ENCODE results near the gene ZNF445.
"Not testable (repeated sequence)": the region's sequence is repeated elsewhere in the genome, so short reads cannot be mapped to it uniquely, and the experiment has no call there.

The ZNF445 gene

GRCh38 chr3:44477312-44478030 lies at the start of gene ZNF445:
Gene ZNF445, minus strand, starts transcription at chr3:44477670. Its CDS starts 22,121 bp downstream, at chr3:44455549.
- DNase-seq: peak; percentile 38 to 60 (median 47)

GRCh38 chr3:44525060-44525459 lies 47.6 kb upstream of the ZNF445 start:
- DNase-seq: no peak

- no peak for DNase-seq
These were observed 45.0 kb upstream of the ZNF445 start for GRCh38 chr3:44522494-44522933.

GRCh38 chr3:44521721-44522120 lies 44.3 kb upstream of the ZNF445 start:
- no peak for DNase-seq

- DNase-seq: no peak
These were observed 41.3 kb upstream of the ZNF445 start for GRCh38 chr3:44518782-44519156.

- no peak for DNase-seq
These were observed 38.8 kb upstream of the ZNF445 start for GRCh38 chr3:44516230-44516629.

GRCh38 chr3:44513513-44513912 lies 36.0 kb upstream of the ZNF445 start:
- DNase-seq: no peak

GRCh38 chr3:44511238-44511566 lies 33.7 kb upstream of the ZNF445 start:
- DNase-seq: no peak

- no peak for DNase-seq
These were observed 32.5 kb upstream of the ZNF445 start for GRCh38 chr3:44510000-44510368.

- no peak for DNase-seq
These were observed 32.0 kb upstream of the ZNF445 start for GRCh38 chr3:44509393-44509921.

- no peak for DNase-seq
These were observed 29.5 kb upstream of the ZNF445 start for GRCh38 chr3:44506961-44507360.

- no peak for DNase-seq
These were observed 29.1 kb upstream of the ZNF445 start for GRCh38 chr3:44506556-44506955.

GRCh38 chr3:44504566-44504965 lies 27.1 kb upstream of the ZNF445 start:
- DNase-seq: no peak

- not testable (repeated sequence) for DNase-seq
These were observed 25.7 kb upstream of the ZNF445 start for GRCh38 chr3:44503178-44503577.

- DNase-seq: no peak
These were observed 24.5 kb upstream of the ZNF445 start for GRCh38 chr3:44501971-44502370.

GRCh38 chr3:44499899-44500168 lies 22.4 kb upstream of the ZNF445 start:
- not testable (repeated sequence) for DNase-seq

- DNase-seq: no peak
These were observed 21.9 kb upstream of the ZNF445 start for GRCh38 chr3:44499149-44499898.

GRCh38 chr3:44495636-44496415 lies 18.4 kb upstream of the ZNF445 start:
- no peak for DNase-seq

GRCh38 chr3:44492496-44492895 lies 15.0 kb upstream of the ZNF445 start:
- no peak for DNase-seq

- no peak for DNase-seq
These were observed 5.3 kb upstream of the ZNF445 start for GRCh38 chr3:44482721-44483120.

GRCh38 chr3:44478606-44479094 lies 1.2 kb upstream of the ZNF445 start:
- no peak for DNase-seq

GRCh38 chr3:44478055-44478468 lies 592 bp upstream of the ZNF445 start:
- no peak for DNase-seq

- DNase-seq: no peak
These were observed 533 bp downstream of the ZNF445 start for GRCh38 chr3:44476963-44477311.

GRCh38 chr3:44476181-44476611 lies 1.3 kb downstream of the ZNF445 start:
- no peak for DNase-seq

Data from activated naive CD4-positive, alpha-beta T cell (primary cell).